HG03025 (cell line): Measurements from ENCODE around the gene UBE2H.
"Not testable (repeated sequence)": the region's sequence is repeated elsewhere in the genome, so short reads cannot be mapped to it uniquely, and the experiment has no call there.

Source experiments
- ATAC-seq: cut with Tn5 transposase; IDR thresholded peaks from one replicate; pipeline ENCODE4 v1.9.1; 2021; ENCODE audit warnings: mild to moderate bottlenecking, moderate library complexity; ENCODE audit not compliant: unreplicated experiment, low FRiP score

UBE2H gene

GRCh38 chr7:129952653-129953560, at the start of gene UBE2H:
TSS of gene UBE2H (minus strand) at chr7:129952960. CDS start at chr7:129952555, 405 bp downstream.
- peak; percentile 51 for ATAC-seq

DNA sequence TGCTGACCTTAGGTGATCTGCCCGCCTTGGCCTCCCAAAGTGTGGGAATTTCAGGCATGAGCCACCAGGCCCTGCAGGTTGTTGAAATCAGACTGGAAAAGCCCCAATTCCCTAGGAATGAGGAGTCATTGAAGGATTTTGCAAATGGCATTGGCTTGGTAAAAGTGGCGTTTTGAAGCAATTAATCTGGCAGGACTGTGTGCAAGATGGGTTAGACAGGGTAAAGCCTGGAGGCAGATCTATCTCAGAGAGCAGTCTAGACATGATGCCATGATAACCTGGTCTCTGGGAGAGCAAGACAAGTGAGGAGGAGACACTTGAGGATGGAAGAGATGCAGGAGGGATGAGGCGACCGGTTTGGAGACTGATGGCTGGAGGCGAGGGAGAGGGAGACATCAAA, 45.7 kb upstream of the UBE2H start:
- ATAC-seq: no peak

GRCh38 chr7:129997285-129997684, 44.5 kb upstream of the UBE2H start:
- ATAC-seq: no peak

DNA sequence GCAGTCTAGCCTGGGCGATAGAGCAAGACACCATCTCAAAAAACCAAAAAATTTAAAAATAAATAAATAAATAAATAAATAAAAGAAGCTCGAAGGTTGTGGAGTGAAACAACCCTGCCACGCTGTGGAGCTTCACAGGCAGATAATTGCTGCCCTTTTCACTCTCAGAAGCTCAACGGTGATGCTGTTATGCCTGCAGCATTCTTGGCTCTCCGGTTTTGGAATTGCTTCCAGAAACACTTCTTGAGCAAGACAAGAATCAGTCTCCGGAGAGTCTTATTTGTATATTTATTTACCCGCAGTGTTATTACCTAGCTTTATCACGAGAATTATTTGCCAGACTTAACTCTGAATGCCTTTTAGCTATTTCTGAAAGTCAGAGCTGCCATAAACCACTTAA, 40.5 kb upstream of the UBE2H start:
- ATAC-seq: no peak

GRCh38 chr7:129990403-129991192, 37.8 kb upstream of the UBE2H start:
- ATAC-seq: no peak

DNA sequence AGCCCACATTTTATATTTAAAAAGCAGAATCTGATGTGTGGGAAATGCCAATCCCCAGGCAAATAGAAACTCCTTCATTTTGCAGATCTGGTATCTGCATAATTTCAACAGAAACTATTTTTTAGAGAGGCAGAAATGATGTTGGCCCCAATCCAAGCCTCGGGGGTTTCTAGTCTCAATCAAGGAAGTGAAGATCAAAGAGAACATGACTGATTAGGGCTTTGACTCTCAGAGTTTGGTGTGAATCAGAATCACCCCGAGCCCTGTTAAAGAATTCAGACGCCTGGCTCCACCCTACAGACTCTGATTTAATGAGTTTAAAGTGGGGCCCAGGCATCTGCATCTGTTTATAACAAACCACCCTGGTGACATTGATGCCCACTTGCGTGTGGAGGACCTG, 36.7 kb upstream of the UBE2H start:
- ATAC-seq: no peak

- ATAC-seq: no peak
These were observed 33.8 kb upstream of the UBE2H start for GRCh38 chr7:129986600-129986999.

GRCh38 chr7:129980667-129981066, 27.9 kb upstream of the UBE2H start:
- ATAC-seq: no peak

DNA sequence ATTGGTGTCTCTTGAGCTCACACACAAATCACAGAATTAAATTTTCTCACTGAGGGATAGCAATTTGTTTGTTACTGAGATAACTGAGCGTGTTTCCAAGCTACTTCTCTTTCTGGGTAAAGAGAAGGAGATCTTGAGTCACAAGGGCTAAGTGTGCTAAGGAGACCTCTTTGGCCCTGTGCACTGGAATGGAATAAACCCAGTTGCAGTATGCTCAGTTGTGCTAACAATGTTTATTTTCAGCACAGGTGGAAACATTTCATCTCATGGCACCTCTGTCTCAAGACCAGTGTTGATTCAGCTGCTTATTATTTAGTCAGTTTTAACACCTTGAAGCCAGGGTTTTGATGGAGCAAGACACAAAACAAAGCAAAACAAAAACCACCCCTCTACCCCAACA, 22.5 kb upstream of the UBE2H start:
- ATAC-seq: no peak

- ATAC-seq: no peak
These were observed 18.1 kb upstream of the UBE2H start for GRCh38 chr7:129970816-129971215.

- ATAC-seq: no peak
These were observed 17.2 kb upstream of the UBE2H start for GRCh38 chr7:129969881-129970446.

DNA sequence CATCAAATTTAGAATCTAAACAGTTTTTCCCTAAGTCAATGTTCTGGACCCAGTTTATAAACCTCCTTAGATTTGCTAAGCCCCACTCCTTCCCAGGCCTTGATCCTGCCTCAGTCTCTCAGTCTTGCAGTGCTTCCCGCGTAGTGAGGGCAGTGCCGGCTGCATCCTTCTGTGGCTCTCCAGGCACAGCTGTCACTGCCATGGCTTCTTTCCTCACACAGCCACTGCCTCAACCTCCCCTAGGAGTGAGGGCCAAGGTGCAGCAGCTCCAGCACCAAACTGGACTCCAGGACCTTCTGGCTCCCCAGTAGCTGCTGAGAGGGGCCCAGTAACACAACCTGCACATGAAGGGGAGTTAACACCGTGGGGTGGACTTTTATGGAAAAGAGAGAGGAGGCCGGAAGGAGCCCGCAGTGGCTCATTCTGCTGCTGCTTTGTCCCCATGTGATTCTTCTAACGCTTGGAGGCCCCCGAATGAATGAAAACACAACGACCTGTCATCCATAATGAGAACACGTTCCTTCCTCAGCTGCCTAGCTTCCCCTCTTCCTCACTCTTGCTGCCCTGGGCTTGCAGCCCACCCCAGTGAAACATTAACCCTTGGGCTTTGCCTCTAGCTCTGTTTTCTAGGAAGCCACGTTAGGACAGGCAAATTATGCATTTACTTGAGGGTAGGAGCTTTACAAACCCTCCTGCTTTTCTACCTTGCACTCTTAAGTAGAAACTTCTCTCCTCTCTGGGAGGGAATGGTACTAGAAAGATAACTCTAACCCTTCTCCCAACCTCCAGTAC, 16.0 kb upstream of the UBE2H start:
- ATAC-seq: no peak

GRCh38 chr7:129960204-129960475, 7.4 kb upstream of the UBE2H start:
- not testable (repeated sequence) for ATAC-seq

DNA sequence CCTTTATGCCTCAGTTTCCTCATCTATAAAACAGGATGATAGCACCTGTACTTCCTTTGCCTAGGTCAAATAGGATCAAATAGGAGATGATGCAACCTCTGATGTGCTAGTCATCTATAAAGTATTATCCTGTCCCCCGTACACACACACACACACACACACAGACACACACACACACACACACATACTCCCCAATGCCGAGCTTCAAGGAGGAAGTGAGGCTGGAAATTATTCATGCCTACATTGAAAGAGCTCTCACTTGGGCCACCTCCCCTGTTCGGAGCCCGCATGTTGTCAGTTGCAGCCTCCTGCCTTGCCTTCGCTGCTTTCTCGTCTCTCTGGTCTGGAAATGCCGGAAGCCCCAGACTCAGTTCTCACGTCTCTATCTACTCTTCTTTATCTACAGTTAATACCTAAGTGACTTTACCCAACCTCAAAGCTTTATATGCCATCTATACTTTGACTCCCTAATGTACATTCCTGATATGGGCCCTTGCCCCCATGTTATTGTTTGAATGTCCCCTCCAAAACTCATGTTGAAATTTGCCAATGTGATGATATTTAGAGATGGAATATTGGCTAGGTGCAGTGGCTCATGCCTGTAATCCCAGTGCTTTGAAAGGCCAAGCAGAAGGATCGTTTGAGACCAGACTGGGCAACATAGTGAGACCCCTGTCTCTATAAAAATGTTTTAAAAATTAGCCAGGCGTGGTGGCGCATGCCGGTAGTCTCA, 6.9 kb upstream of the UBE2H start:
- ATAC-seq: no peak

DNA sequence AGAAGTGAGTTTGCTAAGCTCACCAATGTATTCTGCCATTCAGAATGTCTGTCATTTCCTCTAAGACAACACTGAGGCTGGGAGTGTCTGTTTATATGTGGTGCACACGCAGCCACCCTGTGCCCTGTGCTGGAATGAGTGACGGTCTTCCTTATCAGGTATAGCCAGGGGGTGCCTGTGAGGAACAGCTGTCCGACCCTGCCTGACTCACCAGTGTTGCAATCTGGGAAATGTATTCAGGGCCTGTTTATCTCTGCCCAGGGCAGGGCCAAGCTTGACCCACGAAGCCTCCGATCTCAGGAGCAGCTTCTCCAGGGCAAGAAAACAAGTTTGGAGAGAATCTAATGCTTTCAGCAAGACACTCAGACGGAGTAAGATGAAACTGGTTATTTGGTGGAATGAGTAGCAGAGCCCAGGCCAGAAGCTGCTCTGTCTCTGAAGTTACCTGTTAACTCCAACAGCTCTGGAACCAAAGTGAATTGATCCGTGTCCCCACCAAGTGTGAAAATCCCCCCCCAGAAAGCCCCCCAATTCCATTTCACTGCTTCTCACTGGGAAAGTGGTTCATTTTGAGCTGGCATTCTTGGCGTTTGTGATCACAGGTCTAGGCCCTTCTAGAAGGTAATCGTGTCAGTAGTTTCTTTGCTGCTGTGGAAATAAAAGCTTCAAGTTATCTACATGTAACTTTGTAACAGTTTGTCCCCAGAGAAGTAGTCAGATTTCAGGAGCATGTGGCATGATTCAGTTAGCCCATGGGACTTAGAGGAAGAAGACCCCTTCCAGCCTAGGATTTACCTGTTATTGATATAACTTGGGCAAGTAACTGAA, 6.1 kb upstream of the UBE2H start:
- no peak for ATAC-seq

GRCh38 chr7:129955993-129956543, 3.3 kb upstream of the UBE2H start:
- no peak for ATAC-seq

GRCh38 chr7:129952086-129952652, 591 bp downstream of the UBE2H start:
- ATAC-seq: peak; percentile 10

- ATAC-seq: no peak
These were observed 1.3 kb downstream of the UBE2H start for GRCh38 chr7:129951226-129952085.
